ENCODE data around the gene RAPGEF4.

RAPGEF4 gene

GRCh38 chr2:173023718-173024117 is 288.1 kb downstream of the RAPGEF4 start:
- Histone ChIP-seq H3K9me2 (replicated peaks; ENCODE audit: low read depth, low read length) (no peaks in the 10 kb centered on the region), H3K79me2 (ENCODE audit: insufficient read depth, low read length) (no peaks in the 10 kb centered on the region), H3K4me3 (ENCODE audit: low read length, poor library complexity, severe bottlenecking) (no peak overlapping the region), H3K36me3 (ENCODE audit: insufficient read depth, low read length) (no peaks in the 10 kb centered on the region), H3F3A (ENCODE audit: low read depth) (no peaks in the 10 kb centered on the region), H3K4me2 (ENCODE audit: low read depth, low read length, poor library complexity, severe bottlenecking) (no peak overlapping the region), H3K9me3 (ENCODE audit: insufficient read depth, low read depth, low read length) (no peaks in the 10 kb centered on the region), H3K27me3 (ENCODE audit: insufficient read depth, low read length, poor library complexity, severe bottlenecking) (no peaks in the 10 kb centered on the region), H3K9ac (ENCODE audit: low read depth, low read length, poor library complexity, severe bottlenecking) (no peak overlapping the region), H4K20me1 (ENCODE audit: insufficient read depth, low read length, poor library complexity, severe bottlenecking) (no peaks in the 10 kb centered on the region), H3K4me1 (ENCODE audit: insufficient read depth, low read length, poor library complexity, severe bottlenecking) (no peaks in the 10 kb centered on the region), H2AFZ (ENCODE audit: low read length) (no peak overlapping the region)
- TF ChIP-seq CTCF (conservative IDR thresholded peaks at IDR 0.05; ENCODE audit: low read length), result no peak

- TF ChIP-seq CTCF (conservative IDR thresholded peaks at IDR 0.05; ENCODE audit: low read length) (no peak), EZH2phosphoT487 (IDR thresholded peaks at IDR 0.05; ENCODE audit: borderline replicate concordance) (no peak)
- H3K4me2 ChIP-seq (ENCODE audit: low read depth, low read length, poor library complexity, severe bottlenecking), result no peak overlapping the region
Observed at GRCh38 chr2:173026479-173026878, 290.8 kb downstream of the RAPGEF4 start.

GRCh38 chr2:173027181-173028128 is 291.8 kb downstream of the RAPGEF4 start:
- no peaks in the 10 kb centered on the region for H4K20me1 ChIP-seq (ENCODE audit: insufficient read depth, low read length, poor library complexity, severe bottlenecking)
- no peaks in the 10 kb centered on the region for H3K9me2 ChIP-seq (replicated peaks; ENCODE audit: low read depth, low read length)
- TF ChIP-seq EZH2phosphoT487 (IDR thresholded peaks at IDR 0.05; ENCODE audit: borderline replicate concordance) (no peak), CTCF (conservative IDR thresholded peaks at IDR 0.05; ENCODE audit: low read length) (peak; percentile 98)
- no peaks in the 10 kb centered on the region for H3K27me3 ChIP-seq (ENCODE audit: insufficient read depth, low read length, poor library complexity, severe bottlenecking)
- H3K4me1 ChIP-seq (ENCODE audit: insufficient read depth, low read length, poor library complexity, severe bottlenecking), result no peaks in the 10 kb centered on the region
- H3K9ac ChIP-seq (ENCODE audit: low read depth, low read length, poor library complexity, severe bottlenecking), result no peak overlapping the region
- peak overlapping the region; percentile 82 for H2AFZ ChIP-seq (ENCODE audit: low read length)
- no peak overlapping the region for H3K4me3 ChIP-seq (ENCODE audit: low read length, poor library complexity, severe bottlenecking)
- no peaks in the 10 kb centered on the region for H3K9me3 ChIP-seq (ENCODE audit: insufficient read depth, low read depth, low read length)
- no peaks in the 10 kb centered on the region for H3K36me3 ChIP-seq (ENCODE audit: insufficient read depth, low read length)
- no peaks in the 10 kb centered on the region for H3K79me2 ChIP-seq (ENCODE audit: insufficient read depth, low read length)
- H3K4me2 ChIP-seq (ENCODE audit: low read depth, low read length, poor library complexity, severe bottlenecking), result no peak overlapping the region
- no peaks in the 10 kb centered on the region for H3F3A ChIP-seq (ENCODE audit: low read depth)

More at GRCh38 chr2:173026479-173026878, 290.8 kb downstream of the RAPGEF4 start:
- Histone ChIP-seq H3K9ac (ENCODE audit: low read depth, low read length, poor library complexity, severe bottlenecking) (no peak overlapping the region), H3F3A (ENCODE audit: low read depth) (no peaks in the 10 kb centered on the region), H3K27me3 (ENCODE audit: insufficient read depth, low read length, poor library complexity, severe bottlenecking) (no peaks in the 10 kb centered on the region), H3K4me3 (ENCODE audit: low read length, poor library complexity, severe bottlenecking) (no peak overlapping the region), H4K20me1 (ENCODE audit: insufficient read depth, low read length, poor library complexity, severe bottlenecking) (no peaks in the 10 kb centered on the region), H3K79me2 (ENCODE audit: insufficient read depth, low read length) (no peaks in the 10 kb centered on the region), H3K9me3 (ENCODE audit: insufficient read depth, low read depth, low read length) (no peaks in the 10 kb centered on the region), H2AFZ (ENCODE audit: low read length) (no peak overlapping the region), H3K36me3 (ENCODE audit: insufficient read depth, low read length) (no peaks in the 10 kb centered on the region), H3K9me2 (replicated peaks; ENCODE audit: low read depth, low read length) (no peaks in the 10 kb centered on the region), H3K4me1 (ENCODE audit: insufficient read depth, low read length, poor library complexity, severe bottlenecking) (no peaks in the 10 kb centered on the region)
